ENCODE data around the gene ASL. TPM values are rescaled to one million over a fixed set of nuclear protein-coding genes. Genes with fewer than 3 reads are reported as not detected.
"Not testable (repeated sequence)": the region's sequence is repeated elsewhere in the genome, so short reads cannot be mapped to it uniquely, and the experiment has no call there.

ASL gene
- polyA plus RNA-seq, 2 of the 4 experiments (the other 2 are of a cell fraction): 20.2 to 23.4 TPM

GRCh38 chr7:66049886-66050285 lies 25.7 kb upstream of the ASL start:
- 0 out of 3 replicates have a peak, but pooled peaks have one; percentile 13 for TF ChIP-seq CTCF (IDR thresholded peaks at IDR 0.05)
- TF ChIP-seq SMC3 (IDR thresholded peaks at IDR 0.05): 0 out of 3 replicates have a peak, but pooled peaks have one; percentile 7
- TF ChIP-seq RAD21 (conservative IDR thresholded peaks at IDR 0.05 in 1 of 2, IDR thresholded peaks at IDR 0.05 in 1 of 2): peak; percentile 37 to 44; a peak in 3 of 5 replicates
- Histone ChIP-seq H3K4me1 (peaks cover 38% of the 10 kb centered on the region), H3K27ac (peak overlapping the region in 1 of 2 experiments; percentile 87; a peak in 3 of 6 replicates)
- 83% methylated on average over 4 of the region's 4 CpGs for WGBS (ENCODE audit: missing lambda C conversion rate)
- H3K9me3 ChIP-seq; H3K4me2 ChIP-seq; POLR2A ChIA-PET; H3K4me3 ChIP-seq; FAIRE-seq; DNase-seq (ENCODE audit: low read depth in 1 of 2, low spot score in 1 of 2): not testable (repeated sequence)
- peak in 1 of 2 experiments; percentile 26; a peak in 2 of 6 replicates for ATAC-seq
- CTCF ChIA-PET: interaction anchor here (0.8 to 2.5 kb wide), 5 partner anchors 10 to 19 kb away, joined by 3 to 9 read pairs (median 3); no protein-coding TSS in a partner anchor

DNA sequence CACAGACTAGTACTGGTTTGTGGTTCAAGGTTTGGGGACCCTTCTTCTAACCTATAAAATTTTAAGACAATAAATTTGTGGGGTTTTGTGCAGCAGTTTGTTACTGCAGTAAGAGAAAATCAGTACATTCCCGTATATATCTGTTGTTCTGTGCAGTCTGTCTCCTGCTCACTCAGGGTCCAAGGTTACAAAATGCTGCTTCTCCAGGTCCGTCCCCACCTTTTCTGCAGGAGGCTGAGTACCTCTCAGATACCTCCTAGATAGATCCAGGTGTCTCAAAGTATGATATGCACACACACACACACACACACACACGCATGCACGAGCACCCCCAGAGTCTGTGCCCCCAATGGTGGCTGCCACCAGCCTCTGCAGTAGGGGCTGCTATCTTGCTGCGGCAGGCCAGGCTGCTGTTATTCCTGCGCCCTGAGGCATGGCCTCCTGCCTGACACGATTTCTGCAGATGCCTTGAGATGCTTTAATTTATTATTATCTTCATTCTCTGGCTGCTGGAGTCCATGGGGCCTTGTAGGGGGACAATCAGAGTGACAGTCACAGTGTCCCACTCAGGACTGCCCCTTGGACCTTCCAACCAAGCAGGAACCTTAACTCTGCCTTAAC lies 25.2 kb upstream of the ASL start:
- DNase-seq (ENCODE audit: low read depth in 1 of 2, low spot score in 1 of 2): no peak
- Histone ChIP-seq H3K4me2 (peak overlapping the region; percentile 47), H3K4me1 (peaks cover 38% of the 10 kb centered on the region), H3K9me3 (no peaks in the 10 kb centered on the region), H3K4me3 (no peak overlapping the region), H3K27ac (peak overlapping the region; percentile 21 to 87)
- 82% methylated on average over 7 of the region's 7 CpGs for WGBS (ENCODE audit: missing lambda C conversion rate)
- ChIA-PET CTCF (interaction anchor here (0.8 to 2.5 kb wide), 4 partner anchors 10 to 20 kb away, joined by 3 to 9 read pairs (median 3); no protein-coding TSS in a partner anchor), POLR2A (no interaction called here)
- no peak for FAIRE-seq
- TF ChIP-seq PHF8 (IDR thresholded peaks at IDR 0.05; ENCODE audit: borderline replicate concordance, low read depth): no peak
- no peak for TF ChIP-seq MYC (IDR thresholded peaks at IDR 0.05; ENCODE audit: borderline replicate concordance, low read length)
- no peak for TF ChIP-seq HMGXB4 (CRISPR knock-in tag; IDR thresholded peaks at IDR 0.05; ENCODE audit: borderline replicate concordance)
- no peak for TF ChIP-seq PBX3 (IDR thresholded peaks at IDR 0.05)
- TF ChIP-seq BHLHE40 (IDR thresholded peaks at IDR 0.05; ENCODE audit: low read depth, low read length): no peak
- no peak for TF ChIP-seq FOSL2 (IDR thresholded peaks at IDR 0.05)
- TF ChIP-seq FOSL2 (CRISPR knock-in tag; IDR thresholded peaks at IDR 0.05): no peak
- TF ChIP-seq TP53 (CRISPR knock-in tag; IDR thresholded peaks at IDR 0.05): no peak
- no peak for TF ChIP-seq EHF (CRISPR knock-in tag; IDR thresholded peaks at IDR 0.05)
- TF ChIP-seq CBX2 (IDR thresholded peaks at IDR 0.05; ENCODE audit: borderline replicate concordance, low read depth): no peak
- no peak for TF ChIP-seq JUNB (IDR thresholded peaks at IDR 0.05)
- TF ChIP-seq ATOH8 (CRISPR knock-in tag; IDR thresholded peaks at IDR 0.05; ENCODE audit: low read depth): no peak
- no peak for TF ChIP-seq E2F6 (IDR thresholded peaks at IDR 0.05; ENCODE audit: borderline replicate concordance, low read depth)
- ATAC-seq: peak; percentile 23 to 26; a peak in 4 of 6 replicates
